GM03348 (cell line): ENCODE measurements around the gene UBE2J2.

ENCODE experiments used
- DNase-seq: peaks from one replicate; pipeline ENCODE4 v3.0.0; 2012; ENCODE audit warnings: low spot score

The UBE2J2 gene

DNA sequence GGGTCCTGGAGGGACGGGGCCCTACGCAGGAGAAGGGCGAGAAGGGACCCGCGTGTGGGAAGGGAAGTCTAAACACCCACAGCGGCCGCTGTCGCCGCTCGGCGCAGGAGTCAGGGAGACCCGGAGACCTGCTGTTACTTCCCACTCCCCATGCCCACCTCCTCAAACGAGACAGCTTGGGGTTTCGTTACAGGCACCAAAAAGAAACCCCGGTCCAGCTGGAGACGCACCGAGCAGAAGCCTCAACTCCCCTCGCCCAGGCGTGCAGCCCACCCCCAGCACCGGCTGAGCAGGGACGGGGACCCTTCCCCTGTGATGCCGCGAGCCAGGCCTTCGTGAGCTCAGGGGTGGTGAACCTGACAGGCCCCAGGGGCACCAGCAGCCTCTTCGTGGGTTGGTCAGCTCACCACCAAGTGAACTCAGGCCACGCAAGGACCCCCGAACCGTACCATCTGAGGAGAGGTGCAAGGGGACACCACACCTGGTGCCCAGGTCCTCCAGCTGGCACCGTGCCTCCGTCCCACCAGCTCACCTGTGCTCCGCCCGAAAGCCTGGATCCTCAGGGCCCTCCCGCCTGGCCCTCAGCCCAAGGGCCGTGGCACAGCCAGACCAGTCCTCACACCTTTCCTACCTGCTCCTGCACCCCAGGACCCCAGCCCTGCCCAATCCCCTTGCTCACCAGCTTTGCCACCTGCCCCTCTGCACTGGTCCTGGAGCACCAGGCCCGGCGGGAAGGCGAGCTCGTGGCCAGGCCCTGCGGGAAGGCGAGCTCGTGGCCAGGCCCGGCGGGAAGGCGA, 46.9 kb downstream of the UBE2J2 start:
- DNase-seq = no peak

DNA sequence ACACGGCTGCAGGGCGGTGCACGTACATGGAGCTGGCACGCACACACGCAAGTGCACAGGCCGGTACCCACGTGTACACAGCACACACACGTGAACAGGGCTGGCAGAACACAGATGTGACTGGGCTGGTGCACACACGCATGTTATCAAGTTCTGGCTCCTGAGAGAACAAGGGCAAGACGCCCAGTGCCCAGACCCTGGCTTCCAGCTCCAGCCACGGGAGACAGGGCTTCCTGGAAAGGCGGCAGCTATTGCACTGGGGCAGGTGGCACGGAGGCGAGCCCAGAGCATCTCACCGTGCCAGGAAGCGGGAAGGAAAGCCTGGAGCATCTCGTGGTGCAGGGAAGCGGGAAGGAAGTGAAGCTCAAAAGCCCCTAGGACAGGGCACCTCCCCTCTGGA, 47.7 kb downstream of the UBE2J2 start:
- no peak for DNase-seq

DNA sequence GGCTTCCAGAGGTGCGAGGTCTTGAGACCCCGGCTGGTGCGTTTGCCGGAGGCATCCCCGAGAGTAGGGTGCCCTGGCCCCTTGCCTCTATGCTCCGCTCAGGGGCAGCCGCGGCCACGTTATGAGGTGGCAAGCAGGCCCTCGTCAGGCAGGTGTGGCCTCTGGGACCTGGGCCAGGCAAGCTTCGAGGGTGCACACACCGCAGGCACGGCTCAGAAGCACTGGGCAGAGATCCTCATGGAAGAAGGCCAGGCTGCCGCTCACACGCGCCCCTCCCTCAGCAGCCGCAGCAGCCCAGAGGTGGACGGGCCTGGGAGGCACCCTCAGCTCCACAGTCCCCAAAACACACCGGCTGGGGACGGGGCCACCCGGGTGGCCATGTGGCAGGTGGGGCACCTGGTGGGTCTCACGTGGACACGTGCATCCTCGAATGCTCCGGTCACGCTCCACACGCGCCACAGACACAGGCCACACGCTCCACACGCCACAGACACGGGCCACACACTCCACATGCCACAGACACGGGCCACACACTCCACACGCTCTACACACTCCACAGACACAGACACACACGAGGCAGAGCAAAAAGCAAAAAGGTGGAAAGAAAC, 48.3 kb downstream of the UBE2J2 start:
- DNase-seq = no peak

- DNase-seq = no peak
Measured at GRCh38 chr1:1223891-1224290, 49.8 kb downstream of the UBE2J2 start.

- no peak for DNase-seq
Measured at GRCh38 chr1:1223321-1223720, 50.3 kb downstream of the UBE2J2 start.

- no peak for DNase-seq
Measured at GRCh38 chr1:1222575-1223225, 51.0 kb downstream of the UBE2J2 start.

- DNase-seq = no peak
Measured at GRCh38 chr1:1221887-1222574, 51.6 kb downstream of the UBE2J2 start.

DNA sequence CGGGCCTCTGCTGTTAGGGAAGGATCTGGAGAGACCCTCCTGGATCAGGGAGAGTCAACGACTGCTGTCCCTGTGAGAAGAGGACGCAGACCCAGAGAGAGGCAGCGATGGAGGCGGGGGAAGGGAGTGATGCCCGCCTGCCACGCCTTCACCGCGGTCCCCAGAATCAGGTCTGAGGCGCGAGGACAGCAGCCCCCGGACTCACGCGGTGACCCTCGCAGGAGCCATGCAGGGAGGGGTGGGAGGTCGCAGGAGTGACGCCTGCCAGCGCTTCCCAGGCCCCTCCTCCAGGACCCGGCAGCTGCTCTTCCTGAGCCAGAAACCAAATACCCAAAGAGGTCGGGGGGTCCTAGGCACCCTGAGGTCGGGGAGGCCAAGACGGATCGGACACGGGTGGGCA, 53.5 kb downstream of the UBE2J2 start:
- DNase-seq = no peak

GRCh38 chr1:1219341-1219740, 54.3 kb downstream of the UBE2J2 start:
- no peak for DNase-seq

DNA sequence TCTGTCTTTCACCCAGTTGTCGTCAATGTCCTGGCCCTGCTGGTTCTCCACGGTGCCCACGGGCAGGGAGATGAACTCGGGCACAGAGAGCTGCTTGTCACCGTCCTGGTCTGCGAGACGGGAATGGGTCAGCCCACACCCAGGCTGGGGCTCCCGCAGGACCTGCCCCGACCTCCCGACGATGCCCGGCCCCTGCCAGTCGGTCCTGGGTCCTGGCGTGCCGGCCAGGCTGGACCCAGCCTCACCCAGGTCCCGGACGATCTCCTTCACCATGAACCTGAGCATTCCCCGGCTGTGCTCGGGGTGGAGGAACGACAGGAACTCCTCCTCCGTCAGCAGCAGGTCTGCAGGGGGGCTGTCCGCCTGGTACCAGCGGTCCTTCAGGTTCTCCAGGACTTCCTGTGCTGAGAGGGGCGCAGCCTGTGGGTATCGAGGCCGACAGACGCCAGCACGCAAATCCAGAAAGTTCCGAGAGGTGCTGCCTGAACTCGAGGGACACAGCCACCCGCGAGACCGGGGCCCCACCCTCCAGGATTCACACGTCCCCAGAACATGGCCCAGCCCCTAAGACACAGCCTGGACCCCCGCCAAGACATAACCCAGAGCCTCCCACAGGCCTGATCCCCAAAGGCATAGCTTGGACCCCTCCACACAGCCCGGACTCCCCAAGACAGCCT, 55.0 kb downstream of the UBE2J2 start:
- no peak for DNase-seq

- no peak for DNase-seq
Measured at GRCh38 chr1:1217621-1218523, 55.8 kb downstream of the UBE2J2 start.

- no peak for DNase-seq
Measured at GRCh38 chr1:1216770-1217620, 56.7 kb downstream of the UBE2J2 start.

GRCh38 chr1:1215881-1216605, 57.6 kb downstream of the UBE2J2 start:
- no peak for DNase-seq

DNA sequence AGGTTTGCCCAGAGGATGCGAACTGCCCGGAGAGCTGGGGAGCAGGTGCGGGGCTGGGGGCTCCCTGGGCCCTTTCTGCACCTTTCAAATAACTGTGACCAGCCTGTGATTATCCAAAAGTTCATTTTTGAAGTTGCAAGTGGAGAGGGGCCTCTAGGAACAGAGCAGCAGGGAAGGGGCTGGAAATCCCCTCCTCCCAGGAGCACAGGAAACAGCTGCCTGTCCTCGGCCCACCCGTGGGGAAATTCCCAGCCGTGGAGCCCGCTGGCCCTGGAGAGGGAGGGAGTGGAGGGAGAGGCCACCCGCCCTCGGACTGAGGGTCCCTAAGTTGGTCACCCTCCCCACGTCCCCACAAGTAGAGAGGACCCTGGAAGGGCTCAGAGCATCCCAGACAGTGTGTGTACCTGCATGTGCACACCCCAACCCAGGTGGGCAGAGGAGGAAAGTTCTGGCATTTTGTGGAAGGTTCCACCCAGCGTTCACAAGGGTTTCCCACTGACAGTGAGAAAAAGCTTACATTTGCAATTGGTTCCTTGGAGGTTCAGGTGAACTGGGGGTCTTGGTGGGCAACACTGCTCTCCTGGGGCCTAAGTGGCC, 58.5 kb downstream of the UBE2J2 start:
- DNase-seq = no peak

DNA sequence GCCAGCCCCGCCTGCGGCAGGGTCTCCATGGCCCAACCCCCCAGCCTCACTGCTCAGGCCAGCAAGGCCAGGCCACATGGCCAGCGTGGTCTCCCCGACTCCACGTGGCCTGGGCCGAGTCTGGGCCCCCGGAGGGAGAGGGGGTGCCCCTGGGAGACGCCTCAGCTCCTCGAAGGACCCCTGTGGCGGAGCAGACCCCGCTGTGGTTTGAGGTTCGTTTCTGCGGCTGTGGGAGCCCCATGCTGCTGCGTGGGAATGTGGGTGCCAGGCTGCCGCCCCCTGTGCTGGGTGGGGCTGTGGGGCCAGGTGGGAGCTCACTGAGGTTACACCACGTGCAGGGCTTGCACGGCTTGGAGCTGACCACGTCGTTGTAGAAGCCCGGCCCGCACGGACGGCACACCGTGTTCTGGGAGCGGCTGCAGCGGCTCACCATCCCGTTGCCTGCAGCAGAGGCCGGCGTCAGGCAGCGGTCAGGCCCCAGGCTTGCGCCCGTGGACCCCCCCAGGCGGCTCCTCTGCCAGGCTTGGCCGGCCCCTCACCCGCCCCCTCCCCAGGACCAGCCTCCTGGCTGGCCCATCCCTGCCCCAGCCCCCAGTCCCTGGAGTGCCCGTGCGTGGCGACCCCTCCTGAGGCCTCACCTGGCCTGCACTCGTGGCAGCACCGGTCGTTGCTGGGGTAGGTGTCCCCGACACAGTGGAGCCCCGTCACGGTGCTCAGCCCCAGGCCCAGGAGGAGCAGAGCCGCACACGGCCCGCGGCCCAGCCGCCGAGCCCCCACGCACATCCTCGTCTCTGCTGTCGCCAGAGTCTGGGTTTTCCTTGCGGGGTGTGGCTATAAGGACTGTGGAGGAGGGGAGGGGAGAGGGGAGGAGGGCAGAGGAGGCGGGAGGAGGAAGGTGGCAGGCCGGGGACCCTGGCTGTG, 60.0 kb downstream of the UBE2J2 start, which contains the start of gene TNFRSF4:
Gene TNFRSF4 (minus strand): TSS at position 809 of the 921 bp plus-strand sequence. CDS start 26 bp downstream, at position 783.
- no peak for DNase-seq

DNA sequence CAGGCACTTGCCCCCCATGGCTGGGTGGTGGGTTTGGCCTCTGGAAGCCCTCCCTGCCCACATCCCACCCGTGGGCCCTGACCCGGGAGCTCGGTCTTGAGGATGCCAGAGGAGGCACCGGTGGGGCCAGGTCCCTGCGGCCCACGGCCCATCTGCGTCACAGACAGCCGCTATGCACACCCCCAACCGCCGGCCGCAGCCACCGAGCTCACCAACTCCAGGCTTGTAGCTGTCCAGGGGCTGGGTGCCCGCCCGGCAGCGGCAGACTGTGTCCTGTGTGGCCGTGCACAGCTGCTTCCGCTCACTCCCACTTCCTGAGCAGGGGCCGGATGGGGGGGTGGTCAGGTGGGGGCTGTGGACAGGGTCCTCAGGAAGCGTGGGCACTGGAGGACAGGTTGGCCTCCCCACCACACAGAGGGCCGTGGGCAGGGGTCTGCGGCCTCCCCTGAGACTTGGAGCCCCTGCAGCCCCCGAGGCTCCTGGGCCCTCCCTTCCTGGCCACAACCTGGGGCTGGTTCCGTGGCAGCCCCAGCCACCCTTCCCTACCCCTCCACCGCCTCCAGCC, 60.8 kb downstream of the UBE2J2 start:
- DNase-seq = no peak
